CD14-positive monocyte (primary cell): Measurements from ENCODE around the gene SLAMF9. TPM values are rescaled to one million over a fixed set of nuclear protein-coding genes. Genes with fewer than 3 reads are reported as not detected.

Source experiments
- DNase-seq, 3 donors: peaks; one replicate each; pipeline ENCODE4 v3.0.0-alpha.2; 2011 to 2022
- H2AFZ ChIP-seq: 2 replicates; pipeline ENCODE4 v1.6.0; 2012; ENCODE audit warnings: mild to moderate bottlenecking, low read depth, low read length, inconsistent platforms; ENCODE audit not compliant: insufficient read depth, poor library complexity, severe bottlenecking
- H3K27ac ChIP-seq, 2 donors: 1 replicate in 1 of 2; 2 replicates in 1 of 2; pipeline ENCODE4 v1.5.1; 2012 to 2013; ENCODE audit warnings: low read length in 2 of 2, control low read depth in 1 of 2, inconsistent platforms in 1 of 2, low read depth in 1 of 2, mild to moderate bottlenecking in 1 of 2
- H3K27me3 ChIP-seq, 2 donors: one replicate each; pipeline versions ENCODE4 v1.6.0 to v1.6.1; 2011 to 2013; ENCODE audit warnings: low read length in 2 of 2; ENCODE audit not compliant: control insufficient read depth in 2 of 2, insufficient read depth in 2 of 2
- H3K36me3 ChIP-seq, 2 donors: replicated peaks in 1 of 2; 1 replicate in 1 of 2; 2 replicates in 1 of 2; pipeline versions ENCODE4 v1.5.1 to v1.6.1; 2012 to 2013; ENCODE audit warnings: low read length in 2 of 2, control low read depth in 1 of 2, inconsistent platforms in 1 of 2, mild to moderate bottlenecking in 1 of 2; ENCODE audit not compliant: insufficient read depth in 2 of 2, control insufficient read depth in 1 of 2
- H3K4me1 ChIP-seq, 2 donors: 1 replicate in 1 of 2; 2 replicates in 1 of 2; pipeline versions ENCODE4 v1.5.1 to v1.6.1; 2012 to 2013; ENCODE audit warnings: low read length in 2 of 2, control low read depth in 1 of 2, inconsistent platforms in 1 of 2, mild to moderate bottlenecking in 1 of 2, moderate library complexity in 1 of 2; ENCODE audit not compliant: insufficient read depth in 2 of 2, control insufficient read depth in 1 of 2
- H3K4me2 ChIP-seq: replicated peaks from 2 replicates; pipeline ENCODE3; 2012; ENCODE audit warnings: low read length, moderate library complexity, mild to moderate bottlenecking; ENCODE audit not compliant: poor library complexity, severe bottlenecking; ENCODE audit errors: extremely low read depth
- H3K4me3 ChIP-seq, 3 experiments: fragments of 200-600 bp in 1 of 3; sonication (generic) in 1 of 3; replicated peaks in 1 of 3; 1 replicate in 2 of 3; 2 replicates in 1 of 3; pipeline ENCODE4 v1.5.1; 2011 to 2013; ENCODE audit warnings: low read length in 3 of 3, mild to moderate bottlenecking in 3 of 3, control low read depth in 2 of 3, low read depth in 2 of 3, inconsistent platforms in 1 of 3, moderate library complexity in 1 of 3
- H3K79me2 ChIP-seq: 2 replicates; pipeline ENCODE4 v1.6.0; 2012; ENCODE audit warnings: mild to moderate bottlenecking, control low read depth, inconsistent platforms, low read length, moderate library complexity; ENCODE audit not compliant: insufficient read depth
- H3K9ac ChIP-seq: 2 replicates; pipeline ENCODE4 v1.6.0; 2017; ENCODE audit warnings: low read length, mild to moderate bottlenecking; ENCODE audit not compliant: insufficient read depth, poor library complexity, severe bottlenecking
- H3K9me3 ChIP-seq, 2 donors: replicated peaks in 1 of 2; 1 replicate in 1 of 2; 2 replicates in 1 of 2; pipeline versions ENCODE4 v1.5.1 to v1.6.1; 2012 to 2013; ENCODE audit warnings: low read length in 2 of 2, control low read depth in 1 of 2; ENCODE audit not compliant: control insufficient read depth in 1 of 2, insufficient read depth in 1 of 2
- H4K20me1 ChIP-seq: 2 replicates; pipeline ENCODE4 v1.6.0; 2012; ENCODE audit warnings: mild to moderate bottlenecking, low read length, control low read depth, moderate library complexity; ENCODE audit not compliant: insufficient read depth
- H3K27ac Mint-ChIP-seq, 7 donors: one replicate each; pipeline ENCODE4 v1.8.0; 2020; ENCODE audit warnings: mild to moderate bottlenecking in 7 of 7, mixed read lengths in 7 of 7, moderate library complexity in 6 of 7, inconsistent platforms in 2 of 7
- H3K27me3 Mint-ChIP-seq, 3 donors: one replicate each; pipeline ENCODE4 v1.8.0; 2021 to 2022; ENCODE audit warnings: low read depth in 3 of 3, mild to moderate bottlenecking in 3 of 3, mixed read lengths in 3 of 3, moderate library complexity in 3 of 3, inconsistent platforms in 1 of 3
- H3K36me3 Mint-ChIP-seq, 2 donors: one replicate each; pipeline ENCODE4 v1.8.0; 2020; ENCODE audit warnings: mixed read lengths in 2 of 2, inconsistent platforms in 1 of 2, mild to moderate bottlenecking in 1 of 2
- H3K4me1 Mint-ChIP-seq: one replicate; pipeline ENCODE4 v1.8.0; 2020; ENCODE audit warnings: mild to moderate bottlenecking, mixed read lengths
- H3K4me3 Mint-ChIP-seq, 2 donors: one replicate each; pipeline ENCODE4 v1.8.0; 2020; ENCODE audit warnings: mild to moderate bottlenecking in 2 of 2, mixed read lengths in 2 of 2, moderate library complexity in 1 of 2
- H3K9me3 Mint-ChIP-seq, 7 donors: one replicate each; pipeline ENCODE4 v1.8.0; 2020 to 2022; ENCODE audit warnings: mixed read lengths in 7 of 7, mild to moderate bottlenecking in 6 of 7, moderate library complexity in 6 of 7, inconsistent platforms in 2 of 7
- WGBS: methylation state at CpG from one replicate; pipeline ENCODE4 v1.1.5; 2013; ENCODE audit warnings: missing lambda C conversion rate; ENCODE audit not compliant: insufficient coverage; 5-methylcytosine and 5-hydroxymethylcytosine counted together
- intact Hi-C, 2 donors: fragments of 100-400 bp; cut with micrococcal nuclease; formaldehyde crosslinking; loops; one replicate each; pipeline versions ENCODE4 v1.15.0 to v1.15.1; 2023
- polyA plus RNA-seq, 3 donors: library from polyadenylated mRNA; depleted of rRNA in 1 of 3; unstranded in 2 of 3; stranded (reverse) in 1 of 3; fragments of 300-500 nt in 2 of 3; fragments of >200 nt in 1 of 3; fragmentation: Illumina TruSeq in 2 of 3; gene quantifications; 1 replicate in 2 of 3; 2 replicates in 1 of 3; pipeline ENCODE4 v1.2.3, GENCODE V29; 2012 to 2021
- TF ChIP-seq, protein P1 (sequence below): fragments of 200-600 bp; IDR thresholded peaks from one replicate; pipeline ENCODE4 v1.8.0; 2022; ENCODE audit warnings: antibody characterized with exemption, mild to moderate bottlenecking

SLAMF9 gene
- polyA plus RNA-seq, 3 donors, result 0.17 TPM; not detected in 2

DNA sequence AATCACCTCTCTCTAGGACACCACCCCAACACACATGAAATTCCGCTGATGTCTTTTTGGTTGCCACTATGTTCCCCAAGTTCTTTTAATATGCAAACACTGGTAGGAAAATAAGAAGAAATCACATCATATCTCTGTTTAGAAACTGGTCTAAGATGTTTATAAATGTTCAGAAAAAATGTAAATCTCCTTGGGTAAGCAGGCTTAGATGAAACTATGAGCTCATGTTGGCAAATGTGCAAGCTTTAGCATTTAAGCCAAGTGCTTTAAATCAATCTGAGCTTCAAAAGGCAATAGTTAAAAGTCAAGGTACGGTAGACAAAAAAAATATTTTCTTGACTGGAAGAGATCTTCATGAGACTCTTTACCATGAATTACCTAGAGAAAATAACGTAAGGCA is 25.2 kb upstream of the SLAMF9 start:
- no peak overlapping the region for H3K27ac Mint-ChIP-seq
- peaks cover 9 to 19% of the 10 kb centered on the region in 2 donors for H3K27me3 ChIP-seq
- H3K79me2 ChIP-seq, result no peaks in the 10 kb centered on the region
- no peak overlapping the region for H3K4me3 ChIP-seq
- no peak overlapping the region for H3K9ac ChIP-seq
- H3K36me3 Mint-ChIP-seq, result no peaks in the 10 kb centered on the region
- H3K4me1 Mint-ChIP-seq, result peaks cover 3% of the 10 kb centered on the region
- H2AFZ ChIP-seq, result no peak overlapping the region
- H3K27ac ChIP-seq, result no peak overlapping the region
- no peaks in the 10 kb centered on the region for H3K4me1 ChIP-seq
- no peak for DNase-seq
- no CpG with 5 or more reads among the region's 3 CpGs for WGBS
- TF ChIP-seq, protein P1, sequence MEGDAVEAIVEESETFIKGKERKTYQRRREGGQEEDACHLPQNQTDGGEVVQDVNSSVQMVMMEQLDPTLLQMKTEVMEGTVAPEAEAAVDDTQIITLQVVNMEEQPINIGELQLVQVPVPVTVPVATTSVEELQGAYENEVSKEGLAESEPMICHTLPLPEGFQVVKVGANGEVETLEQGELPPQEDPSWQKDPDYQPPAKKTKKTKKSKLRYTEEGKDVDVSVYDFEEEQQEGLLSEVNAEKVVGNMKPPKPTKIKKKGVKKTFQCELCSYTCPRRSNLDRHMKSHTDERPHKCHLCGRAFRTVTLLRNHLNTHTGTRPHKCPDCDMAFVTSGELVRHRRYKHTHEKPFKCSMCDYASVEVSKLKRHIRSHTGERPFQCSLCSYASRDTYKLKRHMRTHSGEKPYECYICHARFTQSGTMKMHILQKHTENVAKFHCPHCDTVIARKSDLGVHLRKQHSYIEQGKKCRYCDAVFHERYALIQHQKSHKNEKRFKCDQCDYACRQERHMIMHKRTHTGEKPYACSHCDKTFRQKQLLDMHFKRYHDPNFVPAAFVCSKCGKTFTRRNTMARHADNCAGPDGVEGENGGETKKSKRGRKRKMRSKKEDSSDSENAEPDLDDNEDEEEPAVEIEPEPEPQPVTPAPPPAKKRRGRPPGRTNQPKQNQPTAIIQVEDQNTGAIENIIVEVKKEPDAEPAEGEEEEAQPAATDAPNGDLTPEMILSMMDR, result no peak
- no peaks in the 10 kb centered on the region for H3K9me3 Mint-ChIP-seq
- H3K4me2 ChIP-seq, result no peak overlapping the region
- no peaks in the 10 kb centered on the region for H3K9me3 ChIP-seq
- H3K27me3 Mint-ChIP-seq, result peaks cover 11 to 33% (median 20%) of the 10 kb centered on the region in 3 donors
- H3K4me3 Mint-ChIP-seq, result no peak overlapping the region
- intact Hi-C loops, result no loop called here
- no peaks in the 10 kb centered on the region for H3K36me3 ChIP-seq
- H4K20me1 ChIP-seq, result no peaks in the 10 kb centered on the region

DNA sequence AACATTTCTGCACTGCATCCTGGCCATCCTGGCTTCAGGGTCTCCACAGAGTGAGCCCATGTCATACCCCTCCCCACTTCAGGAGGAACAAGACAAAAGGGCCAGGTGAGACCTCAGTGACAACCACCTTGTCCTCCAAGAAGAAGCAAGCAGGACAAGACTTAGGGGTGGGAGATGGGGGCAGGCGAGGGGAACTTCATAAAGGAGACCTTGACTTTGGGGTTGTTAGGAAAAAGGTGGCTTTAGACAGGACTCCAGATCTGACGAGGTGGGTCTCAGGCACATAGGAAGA is 24.0 kb upstream of the SLAMF9 start:
- Mint-ChIP-seq H3K27ac (no peak overlapping the region), H3K27me3 (peaks cover 11 to 28% (median 17%) of the 10 kb centered on the region in 3 donors), H3K4me1 (peaks cover 3% of the 10 kb centered on the region), H3K9me3 (no peaks in the 10 kb centered on the region), H3K4me3 (peak overlapping the region in 1 of 2 donors; percentile 33), H3K36me3 (no peaks in the 10 kb centered on the region)
- no peak overlapping the region for H3K27ac ChIP-seq
- no peaks in the 10 kb centered on the region for H3K36me3 ChIP-seq
- WGBS, result 100% methylated on average over 1 of the region's 2 CpGs
- H3K9me3 ChIP-seq, result no peaks in the 10 kb centered on the region
- H3K9ac ChIP-seq, result no peak overlapping the region
- peaks cover 5 to 22% of the 10 kb centered on the region in 2 donors for H3K27me3 ChIP-seq
- H2AFZ ChIP-seq, result no peak overlapping the region
- H4K20me1 ChIP-seq, result no peaks in the 10 kb centered on the region
- TF ChIP-seq, protein P1, result no peak
- H3K4me1 ChIP-seq, result no peaks in the 10 kb centered on the region
- H3K4me3 ChIP-seq, result no peak overlapping the region
- DNase-seq, result no peak
- no peaks in the 10 kb centered on the region for H3K79me2 ChIP-seq
- no peak overlapping the region for H3K4me2 ChIP-seq
- intact Hi-C loops, result no loop called here
